HUES48 (cell line): ENCODE data around the gene TMEM219.
A peak's percentile ranks its signal among the peaks of the same experiment; 100 is the strongest.

Experiments used
- H3K27ac ChIP-seq: one replicate; pipeline ENCODE4 v1.7.0; 2013; ENCODE audit warnings: low read depth, low read length, inconsistent platforms
- H3K27me3 ChIP-seq: 2 replicates; pipeline ENCODE4 v1.6.1; 2013; ENCODE audit warnings: mild to moderate bottlenecking, low read length; ENCODE audit not compliant: control insufficient read depth, insufficient read depth
- H3K36me3 ChIP-seq: 2 replicates; pipeline ENCODE4 v1.6.1; 2013; ENCODE audit warnings: low read length; ENCODE audit not compliant: control insufficient read depth, insufficient read depth
- H3K4me1 ChIP-seq: 2 replicates; pipeline ENCODE4 v1.6.1; 2013; ENCODE audit warnings: mild to moderate bottlenecking, low read length; ENCODE audit not compliant: control insufficient read depth, insufficient read depth
- H3K4me3 ChIP-seq: 2 replicates; pipeline ENCODE4 v1.5.1; 2013; ENCODE audit warnings: mild to moderate bottlenecking, low read depth, low read length
- H3K9ac ChIP-seq: 2 replicates; pipeline ENCODE4 v1.6.1; 2013; ENCODE audit warnings: mild to moderate bottlenecking, low read depth, low read length, moderate library complexity
- H3K9me3 ChIP-seq: 2 replicates; pipeline ENCODE4 v1.6.1; 2013; ENCODE audit warnings: low read length; ENCODE audit not compliant: control insufficient read depth, insufficient read depth

Gene TMEM219

GRCh38 chr16:30000735-30001631, 39.1 kb downstream of the TMEM219 start:
- H3K4me3 ChIP-seq: peak overlapping the region; percentile 40; the same call in 1 of the 2 replicates
- H3K9ac ChIP-seq: no peak overlapping the region
- peaks cover 8% of the 10 kb centered on the region; the same call in 1 of the 2 replicates for H3K4me1 ChIP-seq
- peaks cover 26% of the 10 kb centered on the region for H3K36me3 ChIP-seq
- H3K27me3 ChIP-seq: no peaks in the 10 kb centered on the region
- no peaks in the 10 kb centered on the region for H3K9me3 ChIP-seq
- H3K27ac ChIP-seq: peak overlapping the region; percentile 20

DNA sequence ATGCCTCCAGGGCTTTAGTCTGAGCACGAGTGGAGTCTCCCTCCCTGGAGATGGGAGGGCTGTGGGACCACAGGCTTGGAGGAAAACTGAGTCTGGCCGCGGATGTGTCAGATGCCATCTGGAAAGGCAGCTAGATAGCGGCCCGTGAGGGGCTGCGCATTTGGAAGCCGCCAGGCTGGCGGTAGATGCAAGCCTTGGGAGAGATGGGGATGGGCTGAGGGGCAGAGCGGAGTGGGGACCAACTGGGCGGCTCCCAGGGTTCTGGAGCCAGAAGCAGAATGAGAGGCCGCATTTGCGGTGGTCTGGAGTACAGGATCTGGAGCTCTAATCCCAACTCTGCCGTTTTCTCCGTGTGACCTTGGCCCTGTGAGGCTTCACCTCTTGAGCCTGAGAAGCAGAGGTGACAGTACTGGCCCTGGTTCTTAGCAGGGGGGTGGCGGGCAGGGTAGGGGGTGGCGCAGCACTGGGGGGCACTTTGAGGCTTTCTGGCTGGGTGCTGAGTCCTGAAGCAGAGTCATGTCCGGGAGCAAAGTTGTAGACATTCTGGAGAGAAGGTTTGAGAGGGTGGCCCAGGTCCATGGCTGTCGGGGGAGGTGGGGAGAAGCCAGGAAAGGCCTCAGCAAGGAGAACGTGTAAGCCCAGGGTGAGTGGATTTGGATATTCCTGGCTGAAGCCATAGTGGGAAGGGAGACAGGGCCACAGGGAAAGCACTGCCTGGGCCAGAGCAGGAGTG, 40.9 kb downstream of the TMEM219 start:
- H3K4me3 ChIP-seq: no peak overlapping the region
- peaks cover 8% of the 10 kb centered on the region; the same call in 1 of the 2 replicates for H3K4me1 ChIP-seq
- no peaks in the 10 kb centered on the region for H3K27me3 ChIP-seq
- no peak overlapping the region for H3K9ac ChIP-seq
- no peak overlapping the region for H3K27ac ChIP-seq
- no peaks in the 10 kb centered on the region for H3K9me3 ChIP-seq
- H3K36me3 ChIP-seq: peaks cover 29% of the 10 kb centered on the region

GRCh38 chr16:30003670-30004423, 42.0 kb downstream of the TMEM219 start:
- peaks cover 24% of the 10 kb centered on the region for H3K36me3 ChIP-seq
- no peaks in the 10 kb centered on the region for H3K9me3 ChIP-seq
- H3K27me3 ChIP-seq: no peaks in the 10 kb centered on the region
- H3K4me3 ChIP-seq: no peak overlapping the region
- peaks cover 8% of the 10 kb centered on the region; the same call in 1 of the 2 replicates for H3K4me1 ChIP-seq
- no peak overlapping the region for H3K9ac ChIP-seq
- H3K27ac ChIP-seq: no peak overlapping the region

DNA sequence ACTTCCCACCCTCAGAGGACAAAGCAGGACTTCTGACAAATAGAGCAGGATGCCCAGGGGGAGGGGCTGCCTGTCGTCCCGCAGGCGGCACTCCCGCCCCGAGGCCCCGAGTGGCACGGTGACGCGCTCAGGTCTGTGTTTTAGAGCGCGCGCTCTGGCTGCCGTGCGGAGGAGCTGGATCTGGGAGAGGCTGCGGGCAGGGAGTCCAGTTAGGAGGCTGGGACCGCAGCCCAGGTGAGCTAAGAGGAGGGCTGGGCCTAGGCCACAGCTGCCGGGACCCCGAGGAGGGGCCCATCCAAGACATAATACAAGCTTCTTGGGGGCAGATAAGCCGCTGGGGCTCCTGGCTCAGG, 42.5 kb downstream of the TMEM219 start:
- no peak overlapping the region for H3K27ac ChIP-seq

DNA sequence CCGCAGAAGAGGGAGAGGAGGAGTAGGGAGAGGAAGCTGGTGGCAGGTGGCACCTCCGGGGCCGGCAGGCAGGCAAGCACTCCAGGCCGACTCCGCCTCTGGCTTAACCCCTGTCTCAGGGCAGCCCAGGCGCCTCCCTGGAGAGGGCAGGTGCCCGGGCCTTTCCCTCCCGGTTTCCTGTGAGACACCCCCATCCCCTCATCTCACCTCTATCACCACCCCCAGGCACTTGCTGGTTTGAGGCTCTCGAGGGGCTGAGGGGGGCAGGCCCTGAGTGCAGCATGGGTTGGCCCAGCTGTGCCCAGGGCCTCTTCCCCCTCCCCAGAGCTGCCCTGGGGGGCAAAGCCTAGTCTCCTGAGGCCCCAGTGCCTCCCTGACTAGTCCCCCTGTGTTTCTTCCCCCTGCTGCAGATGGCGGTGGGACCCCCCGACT, 42.9 kb downstream of the TMEM219 start:
- Histone ChIP-seq H3K36me3 (peaks cover 24% of the 10 kb centered on the region), H3K27ac (no peak overlapping the region), H3K9ac (peak overlapping the region; percentile 18; the same call in 1 of the 2 replicates), H3K4me3 (no peak overlapping the region), H3K4me1 (peaks cover 8% of the 10 kb centered on the region; the same call in 1 of the 2 replicates), H3K27me3 (0 out of 2 replicates have a peak, but pooled peaks cover 3% of the 10 kb centered on the region), H3K9me3 (no peaks in the 10 kb centered on the region)

More for the DNA sequence above, 42.5 kb downstream of the TMEM219 start:
- no peaks in the 10 kb centered on the region for H3K9me3 ChIP-seq
- H3K9ac ChIP-seq: peak overlapping the region; percentile 18; the same call in 1 of the 2 replicates
- peaks cover 24% of the 10 kb centered on the region for H3K36me3 ChIP-seq
- peaks cover 8% of the 10 kb centered on the region; the same call in 1 of the 2 replicates for H3K4me1 ChIP-seq
- no peak overlapping the region for H3K4me3 ChIP-seq
- 0 out of 2 replicates have a peak, but pooled peaks cover 2% of the 10 kb centered on the region for H3K27me3 ChIP-seq

GRCh38 chr16:30005341-30006094, 43.6 kb downstream of the TMEM219 start:
- H3K27me3 ChIP-seq: peaks cover 9% of the 10 kb centered on the region
- H3K9me3 ChIP-seq: no peaks in the 10 kb centered on the region
- H3K9ac ChIP-seq: no peak overlapping the region
- H3K36me3 ChIP-seq: peaks cover 24% of the 10 kb centered on the region
- peaks cover 6% of the 10 kb centered on the region; the same call in 1 of the 2 replicates for H3K4me1 ChIP-seq
- no peak overlapping the region for H3K27ac ChIP-seq
- H3K4me3 ChIP-seq: no peak overlapping the region

- Histone ChIP-seq H3K27me3 (peaks cover 11% of the 10 kb centered on the region), H3K4me1 (peaks cover under 1% of the 10 kb centered on the region; the same call in 1 of the 2 replicates), H3K9me3 (no peaks in the 10 kb centered on the region), H3K36me3 (peaks cover 24% of the 10 kb centered on the region), H3K4me3 (no peak overlapping the region), H3K27ac (no peak overlapping the region), H3K9ac (no peak overlapping the region)
Observed at GRCh38 chr16:30006095-30006473, 44.2 kb downstream of the TMEM219 start.

DNA sequence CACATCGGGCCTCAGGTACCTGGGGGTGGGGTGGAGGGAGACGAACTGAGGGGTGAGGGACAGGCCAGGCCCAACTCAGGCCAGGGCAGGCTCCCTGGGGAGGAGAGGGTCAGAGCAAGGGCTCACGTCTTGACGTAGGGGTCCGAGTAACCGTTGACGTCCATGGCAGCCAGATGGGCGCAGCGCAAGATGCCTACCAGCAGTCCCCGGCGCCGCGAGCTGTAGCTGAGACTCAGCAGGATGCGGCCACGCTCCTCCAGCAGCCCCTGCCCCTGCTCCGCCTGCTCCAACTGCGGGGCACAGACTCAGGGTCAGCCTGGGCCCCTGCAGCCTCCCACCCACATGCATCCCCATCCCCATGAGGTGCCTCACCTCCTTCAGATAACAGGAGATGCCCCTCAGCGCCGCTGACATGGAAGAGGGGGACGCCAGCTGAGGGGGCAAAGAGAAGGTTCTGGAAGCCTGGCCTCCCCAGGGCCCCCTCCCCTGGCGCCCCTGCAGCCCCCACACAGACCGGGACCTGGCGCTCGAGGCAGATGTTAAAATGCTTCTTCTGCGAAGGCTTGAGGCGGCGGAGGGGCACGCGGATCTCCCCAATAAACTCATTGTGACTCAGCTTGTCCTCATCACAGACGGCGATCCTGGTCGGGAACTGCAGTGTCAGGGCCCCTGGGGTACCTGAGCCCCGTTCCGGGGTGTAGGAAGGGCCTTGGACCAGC, 44.9 kb downstream of the TMEM219 start:
- Histone ChIP-seq H3K9ac (no peak overlapping the region), H3K27me3 (peaks cover 15% of the 10 kb centered on the region), H3K4me1 (no peaks in the 10 kb centered on the region; the same call in 1 of the 2 replicates), H3K9me3 (no peaks in the 10 kb centered on the region), H3K27ac (no peak overlapping the region), H3K4me3 (no peak overlapping the region), H3K36me3 (peaks cover 23% of the 10 kb centered on the region)

DNA sequence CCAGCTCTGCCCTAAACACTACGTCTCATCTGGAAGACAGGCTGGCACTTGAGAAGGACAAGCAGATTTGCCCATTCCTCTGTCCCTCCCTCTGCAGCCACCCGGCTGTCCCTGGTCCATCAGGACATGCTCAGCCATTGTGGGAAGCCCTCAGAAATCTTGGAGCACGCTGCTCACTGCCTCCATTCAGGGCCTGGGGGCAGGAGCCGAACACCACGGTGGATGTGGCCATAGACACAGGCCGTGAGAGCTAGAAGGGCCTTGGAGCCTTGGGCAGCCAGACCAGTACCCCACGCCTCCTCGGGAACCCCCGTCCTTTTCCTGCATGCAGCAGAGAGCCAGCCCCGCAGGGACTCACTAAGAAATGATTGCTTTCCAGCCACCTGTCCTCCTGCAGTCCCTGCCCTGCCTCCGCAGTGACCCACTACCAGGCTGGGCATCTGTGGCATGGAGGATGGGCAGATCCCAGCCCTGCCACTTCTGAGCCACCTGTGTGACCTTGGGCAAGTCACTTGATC, 45.6 kb downstream of the TMEM219 start:
- Histone ChIP-seq H3K4me1 (peaks cover 4% of the 10 kb centered on the region), H3K27ac (no peak overlapping the region), H3K4me3 (no peak overlapping the region), H3K9ac (no peak overlapping the region), H3K27me3 (peaks cover 22% of the 10 kb centered on the region), H3K36me3 (peaks cover 17% of the 10 kb centered on the region), H3K9me3 (no peaks in the 10 kb centered on the region)
